ENCODE data around the gene SLC1A6.
"Not testable (repeated sequence)": the region's sequence is repeated elsewhere in the genome, so short reads cannot be mapped to it uniquely, and the experiment has no call there.

The SLC1A6 gene

GRCh38 chr19:14957464-14957863 lies 22.2 kb downstream of the SLC1A6 start:
- no peak for DNase-seq (ENCODE audit: low read depth in 2 of 2)

- DNase-seq (ENCODE audit: low read depth in 2 of 2), result no peak
Observed at GRCh38 chr19:14954071-14954655, 25.5 kb downstream of the SLC1A6 start.

- DNase-seq (ENCODE audit: low read depth in 2 of 2), result no peak
Observed at GRCh38 chr19:14952767-14953166, 26.9 kb downstream of the SLC1A6 start.

GRCh38 chr19:14950421-14950820 lies 29.2 kb downstream of the SLC1A6 start:
- no peak for DNase-seq (ENCODE audit: low read depth in 2 of 2)

GRCh38 chr19:14949876-14950275 lies 29.8 kb downstream of the SLC1A6 start:
- no peak for DNase-seq (ENCODE audit: low read depth in 2 of 2)

GRCh38 chr19:14949413-14949812 lies 30.3 kb downstream of the SLC1A6 start:
- not testable (repeated sequence) for DNase-seq (ENCODE audit: low read depth in 2 of 2)

- no peak for DNase-seq (ENCODE audit: low read depth in 2 of 2)
Observed at GRCh38 chr19:14944456-14944855, 35.2 kb downstream of the SLC1A6 start.

GRCh38 chr19:14943601-14944000 lies 36.1 kb downstream of the SLC1A6 start:
- DNase-seq (ENCODE audit: low read depth in 2 of 2), result no peak

- no peak for DNase-seq (ENCODE audit: low read depth in 2 of 2)
Observed at GRCh38 chr19:14941189-14941588, 38.5 kb downstream of the SLC1A6 start, which contains the start of gene OR7C2. TSS of gene OR7C2 (plus strand) at chr19:14941489. CDS start at chr19:14941489, 0 bp downstream.

- no peak for DNase-seq (ENCODE audit: low read depth in 2 of 2)
Observed at GRCh38 chr19:14940266-14940665, 39.4 kb downstream of the SLC1A6 start.

GRCh38 chr19:14933506-14933905 lies 46.2 kb downstream of the SLC1A6 start:
- no peak for DNase-seq (ENCODE audit: low read depth in 2 of 2)

GRCh38 chr19:14916848-14917247 lies 62.8 kb downstream of the SLC1A6 start:
- no peak for DNase-seq (ENCODE audit: low read depth in 2 of 2)

- no peak for DNase-seq (ENCODE audit: low read depth in 2 of 2)
Observed at GRCh38 chr19:14915116-14915515, 64.5 kb downstream of the SLC1A6 start.

- no peak for DNase-seq (ENCODE audit: low read depth in 2 of 2)
Observed at GRCh38 chr19:14906711-14907110, 73.0 kb downstream of the SLC1A6 start.

GRCh38 chr19:14901675-14902260 lies 77.9 kb downstream of the SLC1A6 start:
- no peak for DNase-seq (ENCODE audit: low read depth in 2 of 2)

Measured in stimulated activated CD4-positive, alpha-beta T cell treated with anti-CD3 and anti-CD28 coated beads, Interleukin-15, amount 100 ng/mL, for 48 hours (primary cell).